ENCODE measurements around the gene CLDN7.

GRCh38 chr17:7234083-7234951 lies 28.0 kb downstream of the CLDN7 start, which contains the start of gene DVL2:
- TF ChIP-seq CTCF (conservative IDR thresholded peaks at IDR 0.05) (no peak), ZFX (IDR thresholded peaks at IDR 0.05) (peak; percentile 36; the same call in 1 of the 2 replicates)
